HG02642 (cell line): Measurements from ENCODE around the gene BPIFB1.

Experiments used
- ATAC-seq: cut with Tn5 transposase; IDR thresholded peaks from one replicate; pipeline ENCODE4 v1.9.1; 2021; ENCODE audit warnings: mild to moderate bottlenecking; ENCODE audit not compliant: unreplicated experiment, poor library complexity

Gene BPIFB1

GRCh38 chr20:33353013-33353402 is 70.0 kb downstream of the BPIFB1 start:
- ATAC-seq: no peak
